GM13976 (cell line): Measurements from ENCODE around the gene ACACA.
"Not testable (repeated sequence)": the region's sequence is repeated elsewhere in the genome, so short reads cannot be mapped to it uniquely, and the experiment has no call there.

Experiments used
- DNase-seq: peaks from one replicate; pipeline ENCODE4 v3.0.0; 2012; ENCODE audit warnings: low spot score
- in situ Hi-C: fragments of 300-500 bp; cut with MboI; formaldehyde crosslinking; loops from one replicate; pipeline ENCODE4 v1.12.0; 2022; ENCODE audit warnings: low sequenced_read_pairs, mixed read lengths, inconsistent platforms; ENCODE audit not compliant: unreplicated experiment
- TF ChIP-seq, protein P1 (sequence below): IDR thresholded peaks from 2 replicates; pipeline ENCODE4 v1.5.1; 2012; ENCODE audit warnings: borderline replicate concordance, mild to moderate bottlenecking; ENCODE audit not compliant: insufficient read depth; ENCODE audit errors: extremely low read depth, missing control alignments, control extremely low read depth

The ACACA gene

DNA sequence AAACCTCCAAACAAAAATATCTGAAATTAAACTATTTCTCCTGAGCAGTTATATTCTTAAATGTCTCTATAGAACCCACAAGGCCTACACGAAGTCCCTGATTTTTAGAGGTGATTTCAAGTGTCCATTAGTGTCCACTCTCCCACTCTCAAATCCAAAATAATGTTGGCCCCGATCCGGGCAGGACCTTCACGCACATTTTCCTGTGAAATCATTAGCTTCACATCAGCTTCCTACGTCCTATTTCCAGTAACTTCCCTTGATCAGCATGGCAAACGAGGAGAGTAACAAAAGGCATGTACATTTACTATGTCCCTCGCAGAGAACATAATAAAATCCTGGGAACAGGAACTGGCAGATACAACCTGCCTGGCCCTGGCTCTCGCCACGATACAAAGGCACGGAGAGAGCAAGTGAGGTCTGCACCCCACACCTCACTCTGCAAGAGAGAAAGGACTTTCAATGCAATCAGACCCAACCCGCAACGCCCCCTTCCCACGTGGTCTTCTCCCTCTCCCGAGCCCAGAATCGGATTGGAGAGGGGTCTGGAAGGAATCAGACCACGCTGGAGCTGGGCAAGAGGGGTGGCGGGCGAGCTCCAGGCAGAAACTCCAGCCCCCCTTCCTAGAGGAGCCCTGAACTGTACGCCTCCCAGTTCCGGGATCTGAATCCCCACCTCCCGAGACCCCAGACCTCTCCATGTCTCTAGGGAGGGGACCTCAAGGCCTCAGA lies 48.4 kb downstream of the ACACA start:
- peak; percentile 67 for DNase-seq
- in situ Hi-C loops: no loop called here
- TF ChIP-seq, protein P1, sequence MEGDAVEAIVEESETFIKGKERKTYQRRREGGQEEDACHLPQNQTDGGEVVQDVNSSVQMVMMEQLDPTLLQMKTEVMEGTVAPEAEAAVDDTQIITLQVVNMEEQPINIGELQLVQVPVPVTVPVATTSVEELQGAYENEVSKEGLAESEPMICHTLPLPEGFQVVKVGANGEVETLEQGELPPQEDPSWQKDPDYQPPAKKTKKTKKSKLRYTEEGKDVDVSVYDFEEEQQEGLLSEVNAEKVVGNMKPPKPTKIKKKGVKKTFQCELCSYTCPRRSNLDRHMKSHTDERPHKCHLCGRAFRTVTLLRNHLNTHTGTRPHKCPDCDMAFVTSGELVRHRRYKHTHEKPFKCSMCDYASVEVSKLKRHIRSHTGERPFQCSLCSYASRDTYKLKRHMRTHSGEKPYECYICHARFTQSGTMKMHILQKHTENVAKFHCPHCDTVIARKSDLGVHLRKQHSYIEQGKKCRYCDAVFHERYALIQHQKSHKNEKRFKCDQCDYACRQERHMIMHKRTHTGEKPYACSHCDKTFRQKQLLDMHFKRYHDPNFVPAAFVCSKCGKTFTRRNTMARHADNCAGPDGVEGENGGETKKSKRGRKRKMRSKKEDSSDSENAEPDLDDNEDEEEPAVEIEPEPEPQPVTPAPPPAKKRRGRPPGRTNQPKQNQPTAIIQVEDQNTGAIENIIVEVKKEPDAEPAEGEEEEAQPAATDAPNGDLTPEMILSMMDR: no peak

DNA sequence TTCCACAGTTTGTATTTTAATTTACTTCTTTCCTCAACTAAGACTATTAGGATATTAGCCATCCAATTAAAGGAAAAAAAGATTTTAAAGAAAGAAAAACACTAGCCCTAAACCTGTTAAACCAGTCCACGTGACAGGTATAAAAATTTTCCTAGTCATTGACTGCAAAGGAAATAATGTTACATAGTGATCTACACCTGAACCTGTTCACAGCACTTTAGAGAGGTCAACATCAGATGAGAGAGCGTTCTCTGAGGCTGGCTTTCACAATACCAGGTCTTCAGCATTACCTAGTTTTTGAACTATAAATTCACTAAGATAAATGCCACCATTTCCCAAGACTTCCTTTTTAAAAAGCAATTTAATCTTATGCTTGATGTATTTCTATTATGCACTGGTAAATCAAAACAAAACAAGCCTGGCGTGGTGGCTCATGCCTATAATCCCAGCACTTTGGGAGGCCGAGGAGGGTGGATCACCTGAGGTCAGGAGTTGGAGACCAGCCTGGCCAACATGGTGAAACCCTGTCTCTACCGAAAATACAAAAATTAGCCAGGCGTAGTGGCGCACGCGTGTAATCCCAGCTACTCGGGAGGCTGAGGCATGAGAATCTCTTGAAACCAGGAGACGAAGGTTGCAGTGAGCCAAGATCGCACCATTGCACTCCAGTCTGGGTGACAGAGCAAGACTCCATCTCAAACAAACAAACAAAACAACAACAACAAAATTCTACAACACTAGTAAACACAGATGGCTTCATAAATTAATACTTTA lies 49.7 kb downstream of the ACACA start:
- in situ Hi-C loops, DNase-seq: not testable (repeated sequence)

DNA sequence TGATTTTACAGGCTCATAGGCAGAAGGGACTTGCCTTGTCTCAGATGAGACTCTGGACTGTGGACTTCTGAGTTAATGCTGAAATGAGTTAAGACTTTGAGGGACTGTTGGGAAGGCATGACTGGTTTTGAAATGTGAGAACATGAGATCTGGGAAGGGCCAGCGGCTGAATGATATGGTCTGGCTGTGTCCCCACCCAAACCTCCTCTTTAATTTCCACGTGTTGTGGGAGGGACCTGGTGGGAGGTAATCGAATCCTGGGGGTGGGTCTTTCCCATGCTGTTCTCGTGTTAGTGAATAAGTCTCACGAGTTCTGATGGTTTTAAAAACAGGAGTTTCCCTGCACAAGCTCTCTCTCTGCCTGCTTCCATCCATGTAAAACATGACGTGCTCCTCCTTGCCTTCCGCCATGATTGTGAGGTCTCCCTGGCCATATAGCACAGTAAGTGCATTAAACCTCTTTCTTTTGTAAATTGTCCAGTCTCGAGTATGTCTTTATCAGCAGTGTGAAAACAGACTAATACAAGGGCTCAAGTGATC lies 59.7 kb downstream of the ACACA start:
- DNase-seq, in situ Hi-C loops: not testable (repeated sequence)

DNA sequence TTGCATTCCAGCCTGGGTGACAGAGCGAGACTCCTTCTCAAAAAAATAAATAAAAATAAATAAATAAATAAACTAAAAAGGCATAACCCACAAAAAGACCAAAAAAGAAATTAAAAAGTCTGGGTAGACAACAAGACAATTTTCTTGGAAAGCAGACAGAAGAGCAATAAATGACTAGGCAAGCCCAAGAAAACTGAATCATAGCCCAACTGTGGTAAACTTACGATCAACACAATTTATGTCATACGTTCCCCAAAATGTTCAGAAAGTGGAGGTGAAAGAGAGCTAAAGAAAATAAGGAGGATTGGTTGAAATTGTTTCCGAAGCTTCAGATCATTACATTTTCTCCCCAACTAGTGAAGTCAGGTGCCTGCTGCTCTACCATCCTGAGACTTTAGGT lies 62.1 kb downstream of the ACACA start:
- no peak for DNase-seq
- in situ Hi-C loops: no loop called here
- TF ChIP-seq, protein P1: no peak

DNA sequence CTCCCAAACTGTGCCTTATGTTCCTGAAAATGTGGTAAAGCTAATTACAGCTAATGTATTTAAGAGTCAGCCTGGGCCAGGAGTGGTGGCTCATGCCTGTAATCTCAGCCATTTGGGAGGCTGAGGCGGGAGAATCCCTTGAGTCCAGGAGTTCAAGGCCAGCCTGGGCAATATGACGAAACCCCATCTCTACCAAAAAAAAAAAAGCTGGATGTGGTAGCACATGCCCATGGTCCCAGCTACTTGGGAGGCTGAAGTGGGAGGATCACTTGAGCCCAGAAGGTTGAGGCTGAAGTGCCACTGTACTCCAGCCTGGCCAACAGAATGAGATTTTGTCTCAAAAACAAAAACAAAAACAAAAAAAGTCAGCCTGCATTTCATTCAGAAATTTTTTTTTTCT lies 64.0 kb downstream of the ACACA start:
- no peak for DNase-seq
- in situ Hi-C loops: no loop called here
- TF ChIP-seq, protein P1: no peak

DNA sequence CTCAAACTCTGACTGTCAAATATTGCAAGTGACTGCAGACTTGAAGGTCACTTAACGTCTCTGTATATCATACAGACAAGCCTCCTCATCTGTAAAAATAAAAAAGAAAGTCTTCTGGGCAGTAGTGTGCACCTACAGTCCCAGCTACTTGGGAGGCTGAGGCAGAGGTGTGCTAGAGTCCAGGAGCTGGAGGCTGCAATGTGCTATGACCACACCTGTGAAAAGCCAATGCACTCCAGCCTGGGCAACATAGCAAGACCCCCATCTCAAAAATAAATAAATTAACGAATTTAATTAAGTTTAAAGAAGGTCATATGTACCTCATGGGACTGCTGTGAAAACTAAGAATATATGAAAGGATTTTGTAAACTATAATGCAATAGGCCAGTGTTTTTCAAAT lies 65.8 kb downstream of the ACACA start:
- TF ChIP-seq, protein P1: no peak
- in situ Hi-C loops: no loop called here
- DNase-seq: no peak

DNA sequence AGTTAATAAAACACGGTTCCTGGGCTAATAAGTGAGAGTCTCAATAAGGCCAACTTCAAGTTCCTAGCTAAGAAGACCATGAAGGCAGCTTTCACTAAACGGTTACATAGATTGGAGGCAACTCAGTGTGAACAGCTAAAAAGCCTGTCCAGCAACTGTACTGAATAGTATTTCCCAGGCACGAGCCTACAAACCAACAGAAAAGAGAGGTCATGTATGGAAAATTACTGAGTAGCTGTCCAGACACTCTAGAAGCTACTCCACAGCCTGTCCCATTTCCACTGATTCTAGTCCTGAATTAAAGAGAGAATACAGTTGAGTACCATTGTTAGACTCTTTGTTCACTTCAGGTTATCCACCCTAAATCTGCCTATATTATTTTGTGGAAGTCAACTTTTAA lies 67.3 kb downstream of the ACACA start:
- no peak for DNase-seq
- in situ Hi-C loops: no loop called here
- TF ChIP-seq, protein P1: no peak
